CD4-positive, alpha-beta T cell (primary cell): ENCODE measurements around the gene REX1BD. TPM values are rescaled to one million over a fixed set of nuclear protein-coding genes. Genes with fewer than 3 reads are reported as not detected.

Experiments
- ATAC-seq: fragments of 200-7000 bp; cut with Tn5 transposase; one replicate; pipeline ENCODE4 v1.10.0; 2022; ENCODE audit warnings: mild to moderate bottlenecking; ENCODE audit not compliant: poor library complexity
- CTCF ChIA-PET: fragments of 350-600 bp; sonication (Branson Sonifier 250); formaldehyde crosslinking; loops from one replicate; lab custom pipeline; 2021; ENCODE audit warnings: antibody characterized with exemption, inconsistent platforms; lab: Charles Lee
- POLR2A ChIA-PET: fragments of 350-600 bp; sonication (Branson Sonifier 250); formaldehyde crosslinking; loops from one replicate; lab custom pipeline; 2021; ENCODE audit warnings: antibody characterized with exemption, inconsistent platforms; lab: Charles Lee
- DNase-seq, 14 experiments: peaks; one replicate each; pipeline ENCODE4 v3.0.0-alpha.2; 2013 to 2020; ENCODE audit warnings: mixed read lengths in 2 of 14
- H3K27ac ChIP-seq, 2 donors: one replicate each; pipeline versions ENCODE4 v1.5.1 to v1.7.0; 2013; ENCODE audit warnings: low read length in 2 of 2, low read depth in 1 of 2, mild to moderate bottlenecking in 1 of 2
- H3K27me3 ChIP-seq, 2 experiments: 1 replicate in 1 of 2; 2 replicates in 1 of 2; pipeline versions ENCODE4 v1.6.1 to v1.7.0; 2013; ENCODE audit warnings: low read length in 2 of 2, control low read depth in 1 of 2, mild to moderate bottlenecking in 1 of 2, moderate library complexity in 1 of 2; ENCODE audit not compliant: insufficient read depth in 2 of 2, control insufficient read depth in 1 of 2
- H3K36me3 ChIP-seq: one replicate; pipeline ENCODE4 v1.6.1; 2013; ENCODE audit warnings: low read length, control low read depth; ENCODE audit not compliant: insufficient read depth
- H3K4me1 ChIP-seq: one replicate; pipeline ENCODE4 v1.6.1; 2013; ENCODE audit warnings: low read length, control low read depth; ENCODE audit not compliant: insufficient read depth
- H3K4me3 ChIP-seq: one replicate; pipeline ENCODE4 v1.5.1; 2013; ENCODE audit warnings: mild to moderate bottlenecking, low read length, moderate library complexity
- H3K9me3 ChIP-seq, 2 experiments: 1 replicate in 1 of 2; 2 replicates in 1 of 2; pipeline versions ENCODE4 v1.6.1 to v1.7.0; 2013; ENCODE audit warnings: low read length in 2 of 2, mild to moderate bottlenecking in 2 of 2, control low read depth in 1 of 2, moderate library complexity in 1 of 2; ENCODE audit not compliant: control insufficient read depth in 1 of 2, insufficient read depth in 1 of 2
- H3K27ac Mint-ChIP-seq: one replicate; pipeline ENCODE4 v1.8.0; 2020; ENCODE audit warnings: mixed read lengths
- H3K27me3 Mint-ChIP-seq: one replicate; pipeline ENCODE4 v1.8.0; 2021; ENCODE audit warnings: mixed read lengths
- H3K36me3 Mint-ChIP-seq: one replicate; pipeline ENCODE4 v1.8.0; 2021; ENCODE audit warnings: low read depth, mixed read lengths
- H3K4me1 Mint-ChIP-seq: one replicate; pipeline ENCODE4 v1.8.0; 2021; ENCODE audit warnings: low read depth, mixed read lengths
- H3K4me3 Mint-ChIP-seq: one replicate; pipeline ENCODE4 v1.8.0; 2020; ENCODE audit warnings: mild to moderate bottlenecking, mixed read lengths
- H3K9me3 Mint-ChIP-seq: one replicate; pipeline ENCODE4 v1.8.0; 2020; ENCODE audit warnings: mixed read lengths
- intact Hi-C, 2 experiments: fragments of 100-400 bp; cut with DNase I in 1 of 2; cut with micrococcal nuclease in 1 of 2; formaldehyde crosslinking; loops; one replicate each; pipeline versions ENCODE4 v1.15.1 to v1.9.0; 2023 to 2025; cut with DNase I, micrococcal nuclease
- total RNA-seq, 174 experiments: library from RNA in 2 of 174; stranded (reverse) in 2 of 174; gene quantifications; one replicate each; pipeline ENCODE4 v1.2.3 and lab custom pipeline; 2021 to 2026
- TF ChIP-seq, protein P1 (sequence below): fragments of 200-600 bp; IDR thresholded peaks from one replicate; pipeline ENCODE4 v1.8.0; 2022; ENCODE audit warnings: antibody characterized with exemption, mild to moderate bottlenecking

Gene REX1BD
- total RNA-seq, 2 experiments from 2014 or later, result 88.4 to 88.9 TPM

DNA sequence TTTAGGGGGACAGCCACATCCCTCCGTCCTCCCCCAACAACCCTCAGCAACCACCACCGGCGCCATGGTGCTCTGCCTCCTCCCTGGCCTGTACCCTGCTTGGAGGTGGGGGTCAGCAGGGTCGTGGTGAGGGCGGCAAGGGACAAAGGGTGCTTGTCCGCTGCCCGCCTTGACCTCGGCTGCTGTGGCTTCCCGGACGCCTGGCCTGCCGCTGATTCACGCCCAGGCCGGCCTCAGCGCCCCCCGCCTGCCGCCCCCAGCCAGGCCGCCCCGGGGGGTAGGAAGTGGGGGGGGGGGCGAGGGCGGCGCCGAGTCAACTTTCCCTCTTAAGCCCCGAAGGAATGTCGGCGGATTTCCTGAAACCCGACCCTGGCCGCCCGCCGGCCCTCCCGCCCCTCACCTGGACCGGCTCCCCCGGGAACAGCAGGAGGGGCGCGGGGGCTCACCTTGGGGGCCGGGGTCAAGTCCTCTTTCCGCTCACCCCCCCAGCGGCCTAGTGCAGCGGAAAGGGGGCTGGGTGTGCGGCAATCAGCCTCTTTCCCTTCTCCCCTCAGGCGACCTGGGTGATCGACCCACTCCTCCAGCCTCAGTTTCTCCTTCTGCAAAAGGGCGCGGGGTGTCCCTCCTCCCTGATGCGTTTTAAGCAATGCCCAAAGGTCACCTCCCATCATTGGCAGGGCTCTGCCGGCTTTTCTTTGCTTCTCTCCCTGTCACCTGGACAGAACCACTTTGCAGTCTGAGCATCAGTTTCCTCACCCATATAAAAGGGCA is 22.1 kb downstream of the REX1BD start:
- intact Hi-C loops, result no loop called here
- peaks cover 43% of the 10 kb centered on the region for H3K4me1 ChIP-seq

DNA sequence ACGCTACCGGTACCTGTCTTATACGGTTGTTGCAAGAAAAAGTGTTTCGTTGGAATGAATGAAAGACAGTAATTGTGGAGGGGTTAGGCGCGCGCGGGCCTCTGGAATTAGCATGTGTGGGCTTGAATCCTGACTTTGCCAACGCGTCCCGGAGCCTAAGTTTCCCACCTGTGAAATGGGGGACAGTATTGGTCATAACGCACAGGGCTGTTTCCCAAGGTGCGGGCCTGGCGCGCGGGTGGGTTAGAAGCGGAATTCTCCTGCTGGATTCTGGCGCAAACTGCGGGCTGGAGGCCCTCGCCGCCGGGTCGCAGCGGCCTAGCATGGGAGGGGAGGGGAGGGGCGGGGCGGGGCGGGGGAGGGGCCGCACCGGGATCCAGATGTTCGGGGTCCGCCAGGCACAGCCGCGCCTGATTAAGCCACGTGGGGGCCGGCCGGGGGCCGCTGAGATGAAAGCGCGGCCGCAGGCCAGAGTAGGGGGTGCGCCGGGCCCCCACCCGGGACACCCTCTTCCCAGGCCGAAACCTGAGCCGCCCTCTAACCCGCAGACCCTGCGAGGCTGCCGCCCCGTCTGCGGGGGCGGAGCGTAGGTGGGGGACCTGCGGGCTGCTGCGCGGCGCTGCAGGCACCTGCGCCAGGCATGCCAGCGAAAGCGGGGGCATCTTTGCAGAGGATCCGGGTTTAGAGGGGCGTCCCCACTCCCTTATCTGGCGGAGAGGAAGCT is 22.9 kb downstream of the REX1BD start:
- H3K4me1 ChIP-seq, result peaks cover 43% of the 10 kb centered on the region
- Mint-ChIP-seq H3K27me3 (peaks cover 84% of the 10 kb centered on the region), H3K27ac (no peak overlapping the region), H3K36me3 (no peaks in the 10 kb centered on the region), H3K4me3 (peak overlapping the region; percentile 67), H3K9me3 (no peaks in the 10 kb centered on the region), H3K4me1 (peaks cover 30% of the 10 kb centered on the region)
- H3K27me3 ChIP-seq, result peaks cover 72 to 82% of the 10 kb centered on the region in 2 experiments
- H3K36me3 ChIP-seq, result no peaks in the 10 kb centered on the region
- intact Hi-C loops, result no loop called here
- TF ChIP-seq, protein P1, sequence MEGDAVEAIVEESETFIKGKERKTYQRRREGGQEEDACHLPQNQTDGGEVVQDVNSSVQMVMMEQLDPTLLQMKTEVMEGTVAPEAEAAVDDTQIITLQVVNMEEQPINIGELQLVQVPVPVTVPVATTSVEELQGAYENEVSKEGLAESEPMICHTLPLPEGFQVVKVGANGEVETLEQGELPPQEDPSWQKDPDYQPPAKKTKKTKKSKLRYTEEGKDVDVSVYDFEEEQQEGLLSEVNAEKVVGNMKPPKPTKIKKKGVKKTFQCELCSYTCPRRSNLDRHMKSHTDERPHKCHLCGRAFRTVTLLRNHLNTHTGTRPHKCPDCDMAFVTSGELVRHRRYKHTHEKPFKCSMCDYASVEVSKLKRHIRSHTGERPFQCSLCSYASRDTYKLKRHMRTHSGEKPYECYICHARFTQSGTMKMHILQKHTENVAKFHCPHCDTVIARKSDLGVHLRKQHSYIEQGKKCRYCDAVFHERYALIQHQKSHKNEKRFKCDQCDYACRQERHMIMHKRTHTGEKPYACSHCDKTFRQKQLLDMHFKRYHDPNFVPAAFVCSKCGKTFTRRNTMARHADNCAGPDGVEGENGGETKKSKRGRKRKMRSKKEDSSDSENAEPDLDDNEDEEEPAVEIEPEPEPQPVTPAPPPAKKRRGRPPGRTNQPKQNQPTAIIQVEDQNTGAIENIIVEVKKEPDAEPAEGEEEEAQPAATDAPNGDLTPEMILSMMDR, result no peak
- ChIA-PET CTCF (no interaction called here), POLR2A (interaction anchor here (1.8 kb wide), 1 partner anchor 22 kb away, joined by 9 read pairs; the partner anchor contains the start of gene REX1BD)
- ATAC-seq, result peak; percentile 54
- peaks cover 0 to 28% of the 10 kb centered on the region in 2 experiments for H3K9me3 ChIP-seq
- H3K27ac ChIP-seq, result no peak overlapping the region
- peak overlapping the region; percentile 45 for H3K4me3 ChIP-seq
- DNase-seq, result peak in 5 of 14 experiments; percentile 22 to 61 (median 27)

More for the DNA sequence above, 22.1 kb downstream of the REX1BD start:
- DNase-seq, result no peak
- H3K4me3 Mint-ChIP-seq, result peak overlapping the region; percentile 58
- peaks cover 70 to 81% of the 10 kb centered on the region in 2 experiments for H3K27me3 ChIP-seq
- no peaks in the 10 kb centered on the region for H3K9me3 Mint-ChIP-seq
- POLR2A ChIA-PET, result no interaction called here
- TF ChIP-seq, protein P1, result no peak
- H3K36me3 Mint-ChIP-seq, result no peaks in the 10 kb centered on the region
- H3K27ac ChIP-seq, result no peak overlapping the region
- H3K4me1 Mint-ChIP-seq, result peaks cover 30% of the 10 kb centered on the region
- no peak overlapping the region for H3K27ac Mint-ChIP-seq
- no peaks in the 10 kb centered on the region for H3K36me3 ChIP-seq
- no peak for ATAC-seq
- CTCF ChIA-PET, result no interaction called here
- H3K9me3 ChIP-seq, result peaks cover 0 to 28% of the 10 kb centered on the region in 2 experiments
- H3K4me3 ChIP-seq, result no peak overlapping the region
- H3K27me3 Mint-ChIP-seq, result peaks cover 76% of the 10 kb centered on the region

DNA sequence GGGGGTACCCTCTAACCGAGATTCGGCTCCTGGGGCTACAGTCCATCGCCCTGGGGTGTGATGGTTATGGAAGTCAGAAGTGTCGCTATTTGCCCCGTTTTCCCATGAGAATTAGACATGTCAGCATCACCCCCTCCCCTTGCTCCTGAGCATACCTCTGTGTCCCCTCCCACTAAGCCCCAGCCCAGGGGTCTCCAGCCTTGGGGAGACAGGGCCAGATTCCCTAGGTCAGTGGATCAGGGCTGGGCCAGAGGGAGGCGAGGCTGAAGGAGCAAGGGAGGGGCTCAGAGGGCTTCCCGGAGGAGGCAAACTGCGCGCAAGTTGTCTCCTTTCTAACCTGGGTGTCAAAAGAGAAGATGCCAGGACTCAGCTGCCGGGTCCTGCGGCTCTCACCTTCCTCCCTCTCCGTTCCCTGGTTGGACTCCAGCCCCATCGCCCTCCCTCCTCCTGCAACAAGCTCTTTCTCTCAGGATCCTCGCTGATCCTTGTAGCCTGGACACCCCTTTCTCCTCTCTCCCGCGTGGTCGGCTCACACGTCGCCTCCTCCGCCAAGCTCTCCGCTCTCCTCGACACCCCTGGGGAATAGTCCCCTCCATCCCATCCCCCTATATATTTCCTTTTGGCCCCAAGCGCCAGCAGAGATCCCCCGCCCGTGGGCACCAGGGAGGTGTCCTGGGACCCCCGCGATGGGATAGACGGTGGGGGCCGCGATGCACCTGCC is 23.6 kb downstream of the REX1BD start:
- Histone ChIP-seq H3K9me3 (peaks cover 0 to 27% of the 10 kb centered on the region in 2 experiments), H3K27ac (no peak overlapping the region), H3K36me3 (no peaks in the 10 kb centered on the region), H3K4me3 (peak overlapping the region; percentile 45), H3K27me3 (peaks cover 71 to 84% of the 10 kb centered on the region in 2 experiments), H3K4me1 (peaks cover 39% of the 10 kb centered on the region)
- TF ChIP-seq, protein P1, result no peak
- Mint-ChIP-seq H3K27ac (no peak overlapping the region), H3K4me1 (peaks cover 30% of the 10 kb centered on the region), H3K36me3 (no peaks in the 10 kb centered on the region), H3K27me3 (peaks cover 91% of the 10 kb centered on the region), H3K4me3 (peak overlapping the region; percentile 67), H3K9me3 (no peaks in the 10 kb centered on the region)
- ATAC-seq, result no peak
- CTCF ChIA-PET, result no interaction called here
- POLR2A ChIA-PET, result interaction anchor here (0.7 to 1.8 kb wide), 3 partner anchors 23 to 219 kb away, joined by 3 to 9 read pairs (median 3); partner anchors contain the start of genes REX1BD and UBA52
- intact Hi-C loops, result no loop called here
- no peak for DNase-seq
